ENCODE measurements around the gene RAD9B. TPM values are rescaled to one million over a fixed set of nuclear protein-coding genes. Genes with fewer than 3 reads are reported as not detected.

The RAD9B gene
- 0.44 and 1.4 TPM in 2 replicates for total RNA-seq

DNA sequence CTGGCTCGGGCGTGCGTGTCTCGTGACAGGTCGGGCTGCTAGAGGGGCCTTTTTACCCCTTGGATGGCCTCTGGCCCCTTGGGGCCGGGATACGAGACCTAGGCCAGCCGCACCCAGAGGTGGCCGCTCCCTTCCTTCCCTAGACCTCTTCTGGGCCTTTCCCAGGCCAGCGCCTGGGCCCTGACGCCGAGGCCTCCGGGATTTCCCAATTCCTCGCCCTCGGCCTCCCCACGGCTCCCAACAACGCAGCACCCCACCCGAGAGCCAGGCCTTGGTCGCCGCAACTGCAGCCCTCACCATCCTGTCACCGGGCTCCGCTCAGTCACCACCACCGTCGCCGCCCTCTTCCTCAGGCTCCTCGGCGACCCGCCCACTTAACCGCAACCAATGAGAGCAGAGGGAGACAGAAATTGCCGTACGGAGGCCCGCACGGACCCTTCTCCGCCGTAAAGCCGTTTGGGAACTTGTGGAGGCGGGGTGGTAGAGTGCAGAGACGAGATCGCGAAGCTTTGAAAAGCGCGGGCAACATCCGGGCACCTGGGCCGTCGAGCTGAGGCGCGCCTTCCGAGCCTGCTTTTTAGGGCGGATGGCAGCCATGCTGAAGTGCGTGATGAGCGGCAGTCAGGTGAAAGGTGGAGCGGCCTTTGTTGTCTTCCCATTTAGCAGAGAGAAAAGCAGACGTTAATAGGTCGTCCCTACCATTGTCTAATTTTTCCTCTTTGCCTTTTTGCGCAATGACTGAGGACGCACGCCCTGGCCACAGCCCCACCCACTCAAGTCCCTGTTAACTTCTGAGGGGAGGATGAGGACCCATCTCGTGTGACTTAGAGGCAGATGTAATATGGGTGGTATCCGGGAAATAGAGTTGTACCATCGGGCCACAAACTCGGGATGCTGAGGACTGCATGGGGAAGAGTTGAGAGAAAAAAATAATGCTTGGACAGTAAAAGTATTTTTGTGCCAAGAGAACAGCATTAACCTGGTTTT is at the start of gene RAD9B, which contains the start of gene VPS29:
TSS of gene RAD9B (plus strand) at position 580 of the 987 bp plus-strand sequence. CDS start at position 587, 7 bp downstream.
TSS of gene VPS29 (minus strand) at position 360 of the 987 bp plus-strand sequence. CDS start at position 300, 60 bp downstream.

DNA sequence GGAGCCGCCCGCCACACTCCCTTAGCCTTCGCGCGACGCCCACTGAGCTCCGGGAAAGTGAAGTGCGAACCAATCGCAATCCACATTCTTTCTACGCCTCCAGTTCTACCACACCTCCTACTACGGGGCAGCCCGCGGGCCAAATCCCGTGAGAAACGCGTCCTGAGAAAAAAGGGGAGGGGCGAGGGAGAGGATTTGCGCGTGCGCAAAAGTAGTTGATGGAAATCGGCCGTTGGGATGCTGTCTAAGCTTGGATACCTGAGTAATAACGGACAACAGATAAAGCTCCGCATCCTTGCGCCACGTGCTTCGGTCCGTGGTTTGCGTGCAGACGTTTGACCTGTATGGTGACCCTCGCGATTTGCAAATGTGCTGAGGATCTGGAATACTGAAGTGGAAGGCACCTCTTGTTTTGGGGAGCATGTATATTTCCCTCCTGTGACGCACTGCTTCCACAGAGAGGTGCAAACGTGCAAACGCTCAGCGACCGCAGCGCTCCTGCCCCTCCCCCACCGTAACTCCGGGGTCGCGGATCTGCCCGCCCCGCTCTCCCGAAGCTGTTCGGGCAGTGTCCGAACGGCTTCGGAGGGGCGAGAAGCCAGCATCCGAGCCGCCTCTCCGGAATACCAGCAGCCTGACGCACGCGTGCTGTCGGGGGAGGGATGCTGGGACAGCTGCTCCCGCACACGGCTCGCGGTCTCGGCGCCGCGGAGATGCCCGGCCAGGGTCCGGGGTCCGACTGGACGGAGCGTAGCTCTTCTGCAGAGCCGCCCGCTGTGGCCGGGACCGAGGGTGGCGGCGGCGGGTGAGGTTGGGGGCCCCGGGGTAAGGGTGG is 33.7 kb upstream of the RAD9B start, which contains the start of the genes FAM216A and GPN3:
TSS of gene FAM216A (plus strand) at position 632 of the 835 bp plus-strand sequence. CDS start at position 663, 31 bp downstream.
TSS of gene GPN3 (minus strand) at position 44 of the 835 bp plus-strand sequence. CDS start 54 bp downstream, outside the sequence.

Small RNAs within 50 kb of the gene (small RNA-seq; reads per million reads assigned to genes)
- gene RF00278 (ENCODE audit: low replicate concordance): not detected

Other genes with a start within 250 kb of the RAD9B start
- gene ATP2A2, start 221.1 kb upstream of the RAD9B start, total RNA-seq: 306 and 432 TPM in 2 replicates
- gene ANAPC7, start 98.6 kb upstream of the RAD9B start, total RNA-seq: 21.9 and 47.7 TPM in 2 replicates
- 247 and 258 TPM in 2 replicates for gene ARPC3, start 52.0 kb upstream of the RAD9B start, total RNA-seq
- 12.0 and 23.5 TPM in 2 replicates for gene GPN3, start 34.1 kb upstream of the RAD9B start, total RNA-seq
- 4.6 and 12.6 TPM in 2 replicates for gene FAM216A, start 33.5 kb upstream of the RAD9B start, total RNA-seq
- 35.7 and 77.0 TPM in 2 replicates for gene VPS29, start 220 bp upstream of the RAD9B start, total RNA-seq
- 8.1 and 13.6 TPM in 2 replicates for gene PPTC7, start 81.0 kb downstream of the RAD9B start, total RNA-seq
- 20.1 and 23.3 TPM in 2 replicates for gene TCTN1, start 111.8 kb downstream of the RAD9B start, total RNA-seq
- gene HVCN1, start 186.8 kb downstream of the RAD9B start, total RNA-seq: 1.3 and 4.3 TPM in 2 replicates
- gene PPP1CC, start 240.6 kb downstream of the RAD9B start, total RNA-seq: 70.9 and 156 TPM in 2 replicates

All from placental pericyte (primary cell).